GM19043 (cell line): Measurements from ENCODE around the gene CLPSL1.

Experiments
- ATAC-seq: cut with Tn5 transposase; IDR thresholded peaks from one replicate; pipeline ENCODE4 v1.9.1; 2021; ENCODE audit warnings: low read depth; ENCODE audit not compliant: unreplicated experiment

Gene CLPSL1

DNA sequence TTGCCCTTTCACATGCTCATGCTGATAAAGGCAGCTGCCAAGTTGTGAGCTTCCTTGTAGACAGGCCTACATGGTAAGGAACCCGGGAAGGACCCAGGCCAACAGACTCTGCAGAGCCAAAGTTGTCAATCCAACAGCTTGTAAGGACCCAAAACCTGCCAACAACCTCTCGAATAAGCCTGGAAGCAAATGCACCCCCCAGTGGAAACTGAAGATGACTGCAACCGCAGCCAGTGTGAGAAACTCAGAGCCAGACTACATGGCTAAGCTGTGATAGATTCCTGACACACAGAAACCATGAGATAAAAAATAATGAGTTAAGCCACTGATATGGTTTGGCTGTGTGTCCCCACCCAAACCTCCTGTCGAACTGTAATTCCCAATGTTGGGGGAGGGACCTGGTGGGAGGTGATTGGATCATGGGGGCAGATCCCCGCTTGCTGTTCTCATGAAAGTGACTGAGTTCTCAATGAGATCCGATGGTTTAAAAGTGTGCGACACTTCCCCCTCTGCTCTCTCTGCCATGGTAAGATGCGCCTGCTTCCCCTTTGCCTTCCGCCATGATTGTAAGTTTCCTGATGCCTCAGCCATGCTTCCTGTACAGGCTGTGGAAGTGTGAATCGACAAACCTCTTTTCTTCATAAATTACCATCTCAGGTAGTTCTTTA is 23.2 kb upstream of the CLPSL1 start:
- ATAC-seq: no peak

DNA sequence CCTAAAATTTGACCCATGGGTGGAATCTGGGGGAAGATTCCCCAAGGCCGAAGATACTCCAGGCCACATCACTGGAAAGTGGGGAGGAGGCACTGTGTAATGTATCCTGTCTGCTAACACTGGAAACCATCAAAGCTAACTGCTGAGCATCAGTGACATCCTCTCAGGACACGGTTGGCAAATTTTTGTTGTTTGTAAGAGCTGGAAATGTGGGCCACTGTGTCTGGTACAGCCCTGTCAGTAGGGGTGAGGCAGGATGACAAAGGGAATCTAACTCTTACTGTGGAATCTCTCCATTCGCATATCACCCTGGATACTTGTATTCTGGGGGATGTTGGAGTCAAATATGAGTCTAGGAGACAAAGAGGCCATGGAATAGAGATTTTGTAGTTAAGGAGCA is 21.4 kb upstream of the CLPSL1 start:
- no peak for ATAC-seq

DNA sequence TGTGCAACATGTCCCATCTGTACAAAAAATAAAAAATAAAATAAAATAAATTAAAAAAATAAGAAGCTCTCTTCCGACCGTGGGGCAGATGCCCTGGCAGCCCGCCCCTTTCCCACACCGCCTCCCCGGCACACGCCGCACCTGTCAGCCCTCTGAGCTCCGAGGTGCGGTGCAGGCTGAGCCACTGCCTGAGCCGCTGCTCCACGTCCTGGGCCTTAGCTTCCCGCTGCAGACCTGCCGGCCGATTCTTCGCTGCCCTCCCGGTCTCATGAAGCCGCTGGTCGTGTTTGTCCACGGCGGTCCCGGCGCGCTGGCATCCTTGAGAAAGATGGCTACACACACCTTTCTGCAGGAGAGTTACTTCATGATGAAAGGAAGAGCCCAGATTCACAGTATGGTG is 15.1 kb upstream of the CLPSL1 start:
- ATAC-seq: no peak

DNA sequence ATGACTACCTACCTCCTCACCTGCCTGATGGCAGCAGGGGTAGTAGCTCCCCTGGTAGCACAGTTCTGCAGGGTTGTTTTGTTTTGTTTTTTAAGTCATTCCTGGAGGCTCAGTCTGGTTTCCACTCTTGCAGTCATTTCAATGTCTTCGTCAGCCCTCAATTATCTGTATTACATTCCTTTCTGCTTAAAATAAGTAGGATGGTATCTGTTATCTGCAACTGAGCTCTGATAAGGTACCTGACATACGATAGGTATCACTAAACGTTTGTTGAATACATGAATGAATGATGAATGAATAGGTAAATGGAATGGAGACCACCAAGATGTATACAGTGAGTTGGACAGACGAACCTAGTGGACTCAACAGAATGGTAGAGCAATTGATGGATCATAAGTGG is 11.6 kb upstream of the CLPSL1 start:
- no peak for ATAC-seq

DNA sequence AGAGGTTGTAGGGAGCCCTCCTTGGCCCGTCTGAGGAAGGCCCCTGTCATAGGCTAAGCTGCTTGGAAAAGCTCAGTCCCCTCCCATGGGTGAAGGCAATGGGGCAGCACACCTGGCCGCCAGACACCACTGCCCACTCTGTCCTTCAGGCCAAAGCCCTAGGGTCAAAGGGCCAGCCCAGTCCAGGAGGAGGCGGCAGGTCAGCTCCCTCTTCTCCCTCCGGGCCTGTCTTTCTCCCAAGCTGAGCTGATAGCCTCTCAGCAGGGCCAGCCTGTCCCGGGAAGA is 9.5 kb upstream of the CLPSL1 start:
- no peak for ATAC-seq

DNA sequence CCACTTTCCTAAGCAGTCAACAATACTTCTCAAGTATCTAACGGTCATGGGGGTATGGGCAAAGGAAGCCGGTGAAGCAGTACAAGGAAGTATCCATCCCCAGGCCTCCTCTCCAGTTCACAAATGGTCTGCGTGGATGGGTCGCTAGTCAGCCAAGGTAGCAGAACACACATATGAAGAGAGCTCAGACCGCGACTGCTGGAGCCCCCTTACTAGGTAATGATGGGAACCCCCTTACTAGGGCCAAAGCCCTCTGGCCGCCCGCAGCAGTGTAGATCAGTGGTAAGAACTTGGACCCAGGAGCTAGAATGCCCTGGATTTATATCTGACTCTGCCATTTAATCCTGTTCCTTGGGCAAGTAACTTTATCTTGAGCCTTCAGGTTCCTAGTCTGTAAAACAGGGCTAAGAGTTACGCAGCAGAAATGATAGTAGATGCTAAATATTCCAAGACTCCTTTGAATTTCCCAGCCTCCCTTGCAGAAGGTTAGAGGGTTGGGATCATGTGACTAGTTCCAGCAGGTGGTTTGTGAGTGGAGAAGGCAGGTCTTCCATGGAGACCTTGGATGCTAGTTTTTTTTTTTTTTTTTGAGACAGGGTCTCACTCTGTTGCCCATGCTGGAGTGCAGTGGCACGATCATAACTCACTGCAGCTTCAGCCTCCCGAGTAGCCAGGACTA is 6.6 kb upstream of the CLPSL1 start:
- ATAC-seq: no peak

DNA sequence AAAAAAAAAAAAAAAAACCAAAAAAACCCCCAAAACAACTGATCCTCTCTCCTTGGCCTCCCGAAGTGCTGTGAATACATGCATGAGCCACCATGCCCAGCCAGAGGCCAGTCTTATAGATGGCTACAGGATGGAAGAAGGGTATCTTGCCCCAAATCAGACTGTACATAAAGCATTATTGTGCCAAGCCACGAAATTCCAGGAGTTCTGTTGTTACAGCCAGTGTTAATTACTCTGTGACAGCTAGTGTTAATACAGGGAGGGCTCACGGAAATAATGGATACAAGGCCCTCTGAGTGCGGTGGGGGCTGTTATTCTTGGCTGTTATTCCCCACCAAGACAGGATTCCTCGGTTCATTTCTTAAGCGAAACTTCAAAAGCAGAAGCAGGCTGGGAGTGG is 5.8 kb upstream of the CLPSL1 start:
- ATAC-seq: no peak

DNA sequence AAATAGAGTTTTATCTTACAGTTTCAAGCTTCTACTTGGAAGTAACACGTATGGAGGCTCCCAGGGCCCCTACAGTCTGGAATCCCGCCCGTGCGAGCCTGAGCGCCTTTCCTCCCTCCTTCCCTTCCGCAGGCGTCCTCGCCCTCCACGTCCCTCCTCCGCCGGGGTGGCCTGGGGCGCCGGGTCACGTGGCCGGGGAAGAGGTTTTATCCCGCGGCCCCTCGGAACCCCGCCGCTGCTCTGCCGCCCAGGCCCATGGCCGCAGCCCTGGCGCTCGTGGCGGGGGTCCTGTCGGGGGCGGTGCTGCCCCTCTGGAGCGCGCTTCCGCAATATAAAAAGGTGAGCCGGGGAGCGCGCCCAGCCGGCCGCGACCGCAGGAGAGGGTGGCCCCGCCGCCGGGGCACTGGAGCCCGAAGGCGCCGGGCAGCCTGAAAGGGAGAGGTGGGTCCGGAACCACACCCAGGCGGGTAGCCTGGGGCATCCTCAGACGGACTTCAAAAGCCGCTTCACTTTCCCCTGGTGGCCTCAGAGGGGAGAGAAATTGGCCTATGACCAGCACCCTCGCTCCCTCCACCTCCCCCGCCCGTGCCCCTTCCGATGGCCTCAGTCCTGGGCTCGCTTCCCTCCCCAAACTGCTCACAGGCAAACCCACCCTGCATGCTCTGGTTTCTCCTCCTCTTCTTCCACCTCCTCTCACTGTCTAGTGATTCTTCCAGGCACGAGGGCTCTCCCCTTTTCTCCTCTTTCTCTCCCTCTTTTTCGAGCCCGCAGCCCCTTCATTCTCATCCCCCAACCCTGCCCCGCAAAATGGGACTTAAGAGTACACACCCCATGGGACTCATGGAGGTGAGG is 4.2 kb upstream of the CLPSL1 start, which contains the start of gene CLPSL2:
CLPSL2 (plus strand) TSS at position 235 of the 852 bp plus-strand sequence; CDS start at position 256, 21 bp downstream.
- ATAC-seq: no peak

DNA sequence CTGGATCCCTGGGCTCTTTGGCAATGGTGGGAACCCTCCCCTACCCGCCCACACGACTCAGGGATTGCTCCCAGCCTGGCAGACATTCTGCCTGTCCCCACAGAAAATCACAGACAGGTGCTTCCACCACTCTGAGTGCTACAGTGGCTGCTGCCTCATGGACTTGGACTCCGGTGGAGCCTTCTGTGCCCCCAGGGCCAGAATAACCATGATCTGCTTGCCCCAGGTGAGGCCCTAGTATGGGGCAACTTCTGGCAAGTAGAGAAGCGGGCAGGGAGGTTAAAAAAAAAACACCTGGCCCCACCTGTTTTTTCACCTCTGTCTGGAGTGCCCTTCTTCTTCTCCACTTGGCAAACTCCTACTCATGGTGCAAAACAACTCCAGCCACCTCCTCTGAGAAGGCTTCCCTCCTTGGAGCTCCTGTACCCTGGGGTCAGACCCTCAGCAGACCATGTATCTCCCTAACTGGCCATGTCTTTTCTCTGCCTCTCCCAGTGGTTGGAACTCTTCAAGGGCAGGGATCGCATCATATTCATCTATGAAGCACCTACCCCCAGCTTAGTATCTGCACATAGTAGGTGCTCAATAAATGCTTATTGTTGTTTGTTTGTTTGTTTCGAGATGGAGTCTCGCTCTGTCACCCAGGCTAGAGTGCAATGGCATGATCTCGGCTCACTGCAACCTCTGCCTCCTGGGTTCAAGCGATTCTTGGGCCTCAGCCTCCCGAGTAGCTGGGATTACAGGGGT is 3.3 kb upstream of the CLPSL1 start:
- ATAC-seq: no peak

DNA sequence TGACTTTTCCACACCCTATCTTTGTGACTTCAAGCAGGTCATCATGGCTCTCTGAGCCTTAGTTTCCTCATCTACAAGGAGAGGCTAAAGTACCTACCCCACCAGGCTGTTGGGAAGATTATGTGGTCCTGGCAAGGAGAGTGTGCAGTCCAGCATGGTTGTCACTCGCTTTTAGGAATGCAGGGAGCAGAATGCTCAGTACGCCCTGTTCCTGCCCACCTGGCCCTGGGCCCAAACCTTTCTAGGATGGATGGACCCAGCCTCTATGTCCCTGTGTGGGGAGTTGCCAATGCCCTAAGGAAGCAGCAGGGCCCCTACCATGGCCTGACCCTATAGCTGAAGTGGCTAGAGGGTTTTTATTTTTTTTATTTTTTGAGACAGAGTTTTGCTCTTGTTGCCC is 2.4 kb upstream of the CLPSL1 start:
- no peak for ATAC-seq

DNA sequence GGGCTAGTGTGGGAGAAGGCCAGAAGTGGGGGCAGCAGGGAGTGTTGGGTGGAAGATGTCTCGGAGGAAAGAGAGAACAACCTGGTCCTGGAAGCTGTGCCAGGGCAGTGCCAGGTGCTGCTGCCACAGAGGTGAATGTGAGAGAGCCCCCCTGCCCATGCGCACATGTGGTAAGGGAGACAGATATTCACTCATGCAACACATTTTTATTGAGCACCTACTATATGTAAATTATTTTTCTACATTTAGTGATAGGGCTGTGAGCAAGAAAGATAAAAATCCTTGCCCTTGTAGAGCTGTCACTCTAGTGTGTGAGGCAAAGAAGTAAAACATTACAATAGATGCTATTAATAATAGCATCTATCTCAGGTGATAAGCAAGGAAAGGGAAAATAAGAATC is 471 bp downstream of the CLPSL1 start:
- ATAC-seq: no peak

DNA sequence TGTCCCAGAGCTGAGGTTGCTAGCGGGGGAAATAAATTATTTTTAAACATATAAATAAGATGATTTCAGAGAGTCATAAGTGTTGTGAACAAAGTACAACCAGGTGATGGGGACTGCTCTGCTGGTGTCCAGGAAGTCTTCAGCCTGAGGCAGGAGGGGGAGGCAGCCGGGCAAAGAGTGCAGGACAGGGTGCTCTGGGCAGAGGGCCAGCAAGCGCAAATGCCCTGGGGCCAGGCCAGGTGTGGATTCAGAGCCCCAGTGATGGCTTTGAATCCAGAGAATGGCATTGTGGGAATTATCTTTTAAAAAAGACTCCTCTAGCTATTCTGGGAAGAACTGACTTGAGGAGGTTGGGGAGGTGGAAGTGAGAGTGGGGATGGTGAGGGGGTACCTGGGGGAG is 1.6 kb downstream of the CLPSL1 start:
- ATAC-seq: no peak

DNA sequence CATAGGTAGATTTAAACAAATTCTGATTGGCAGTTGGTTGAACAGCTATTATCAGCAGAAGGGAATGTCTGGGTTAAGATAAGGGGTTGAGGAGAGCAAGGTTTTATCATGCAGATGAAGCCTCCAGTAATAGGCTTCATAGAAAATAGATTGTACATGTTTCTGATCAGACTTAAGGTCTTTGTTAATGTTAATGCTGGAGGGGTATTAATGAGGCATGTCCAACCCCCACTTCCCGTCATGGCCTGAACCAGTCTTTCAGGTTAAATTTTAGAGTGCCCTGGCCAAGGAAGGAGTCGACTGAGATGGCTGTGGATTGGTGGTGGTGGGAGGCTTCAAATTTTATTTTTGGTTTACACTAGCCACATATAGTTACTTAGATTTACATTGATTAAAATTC is 3.4 kb downstream of the CLPSL1 start:
- no peak for ATAC-seq

DNA sequence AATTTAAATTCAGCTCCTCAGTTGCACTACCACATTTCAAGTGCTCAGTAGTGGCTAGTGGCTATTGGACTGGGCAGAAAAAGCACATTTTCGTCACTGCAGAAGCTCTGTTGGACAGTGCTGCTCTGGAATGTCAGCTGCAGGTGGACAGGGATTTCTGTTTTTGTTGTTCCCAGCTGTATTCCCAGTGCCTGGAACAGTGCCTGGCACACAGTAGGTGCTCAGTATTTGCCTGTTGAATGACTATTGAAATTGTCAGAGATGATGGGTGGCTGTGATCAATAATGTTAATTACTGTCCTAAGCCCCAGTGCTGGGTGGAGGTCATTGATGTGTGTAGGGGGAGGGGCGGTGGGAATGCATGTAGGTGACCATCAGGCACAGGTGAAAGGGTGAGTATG is 5.5 kb downstream of the CLPSL1 start:
- no peak for ATAC-seq

DNA sequence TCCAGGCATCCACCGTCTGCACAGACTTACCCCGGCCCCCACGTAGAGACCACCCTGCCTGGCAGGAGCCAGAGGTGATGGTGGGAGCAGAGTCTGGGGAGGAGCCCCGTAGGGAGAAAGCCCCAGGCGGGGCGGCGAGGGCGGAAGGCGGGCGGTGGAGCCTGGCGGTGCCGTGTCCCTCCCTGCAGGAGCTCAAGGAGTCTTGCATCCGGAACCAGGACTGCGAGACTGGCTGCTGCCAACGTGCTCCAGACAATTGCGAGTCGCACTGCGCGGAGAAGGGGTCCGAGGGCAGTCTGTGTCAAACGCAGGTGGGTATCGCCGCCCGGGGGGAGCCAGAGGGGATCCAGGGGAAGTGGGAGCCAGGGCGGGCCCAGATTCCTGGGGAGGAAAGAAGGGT is 6.0 kb downstream of the CLPSL1 start:
- no peak for ATAC-seq

DNA sequence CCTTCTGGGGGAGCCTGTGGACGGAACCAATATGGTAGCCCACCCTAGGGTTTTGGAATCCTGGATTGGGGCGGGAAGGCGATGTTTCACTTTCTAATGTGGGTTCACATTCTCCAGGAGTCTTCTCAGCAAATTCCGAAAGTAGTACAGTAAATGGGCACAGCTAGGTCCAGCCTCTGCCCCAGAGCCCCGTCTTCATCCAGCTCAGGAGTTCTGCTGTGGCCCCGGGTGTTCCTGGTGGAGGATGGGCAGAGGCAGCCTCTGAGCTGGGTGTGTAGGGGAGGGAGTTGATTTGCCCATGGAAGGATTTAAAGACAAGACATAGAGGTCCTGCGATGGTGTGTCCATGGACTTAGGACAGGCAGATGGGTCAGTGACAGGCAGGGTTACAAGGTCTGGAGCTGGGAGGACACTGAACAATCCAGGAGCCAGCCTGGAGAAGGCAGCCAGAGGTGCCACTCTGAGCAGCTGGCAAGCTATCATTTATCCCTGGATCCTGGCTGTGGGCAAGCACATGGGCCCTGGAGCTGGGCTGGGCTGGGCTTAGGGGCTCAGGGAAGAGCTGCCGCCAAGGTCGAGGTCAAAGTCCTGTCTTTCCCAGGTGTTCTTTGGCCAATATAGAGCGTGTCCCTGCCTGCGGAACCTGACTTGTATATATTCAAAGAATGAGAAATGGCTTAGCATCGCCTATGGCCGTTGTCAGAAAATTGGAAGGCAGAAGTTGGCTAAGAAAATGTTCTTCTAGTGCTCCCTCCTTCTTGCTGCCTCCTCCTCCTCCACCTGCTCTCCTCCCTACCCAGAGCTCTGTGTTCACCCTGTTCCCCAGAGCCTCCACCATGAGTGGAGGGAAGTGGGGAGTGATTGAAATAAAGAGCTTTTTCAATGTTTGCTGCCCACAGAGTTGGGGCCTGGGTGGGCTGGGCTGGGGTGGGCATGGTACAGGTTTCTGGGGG is 6.7 kb downstream of the CLPSL1 start:
- no peak for ATAC-seq

DNA sequence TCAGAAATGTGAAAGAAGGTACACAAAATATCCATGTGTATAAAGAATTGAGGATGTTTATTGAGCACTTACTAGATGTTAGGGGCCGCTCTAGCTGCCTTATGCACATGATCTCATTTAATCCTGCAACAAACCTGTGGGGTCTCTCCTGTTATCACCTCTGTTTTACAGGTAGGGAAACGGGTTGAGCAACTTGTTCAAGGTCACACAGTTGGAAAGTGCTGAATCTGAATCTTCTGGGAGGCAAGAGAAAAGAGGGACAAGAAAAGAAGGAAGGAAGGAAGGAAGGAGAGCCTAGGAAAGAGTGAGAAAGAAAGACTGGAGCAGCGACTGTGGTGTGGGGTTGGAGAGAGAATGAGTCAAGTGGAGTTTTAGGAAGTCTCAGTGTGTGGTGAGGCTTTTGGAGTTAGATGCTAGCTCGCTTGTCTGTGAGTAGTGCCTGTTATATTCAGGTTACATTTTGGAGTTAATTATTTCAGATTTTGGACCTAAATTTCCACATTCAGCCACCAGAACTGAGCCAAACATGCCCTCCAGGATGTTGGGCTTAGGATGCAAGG is 7.7 kb downstream of the CLPSL1 start:
- no peak for ATAC-seq

DNA sequence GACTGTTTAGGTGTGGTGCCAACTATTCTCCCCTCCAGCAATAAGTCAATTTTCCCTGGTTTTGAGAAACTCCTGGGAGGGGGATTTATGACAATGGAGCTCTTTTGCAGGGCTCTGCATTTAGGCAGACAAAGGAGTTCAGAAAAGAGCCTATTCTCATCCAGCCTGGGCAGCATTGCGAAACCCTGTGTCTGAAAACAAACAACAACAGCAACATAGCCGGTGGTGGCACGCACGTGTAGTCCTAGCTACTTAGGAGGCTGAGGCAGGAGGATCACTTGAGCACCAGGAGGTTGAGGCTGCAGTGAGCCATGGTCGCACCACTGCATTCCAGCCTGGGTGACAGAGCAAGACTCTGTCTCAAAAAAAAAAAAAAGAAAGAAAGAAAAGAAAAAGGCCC is 9.9 kb downstream of the CLPSL1 start:
- no peak for ATAC-seq

DNA sequence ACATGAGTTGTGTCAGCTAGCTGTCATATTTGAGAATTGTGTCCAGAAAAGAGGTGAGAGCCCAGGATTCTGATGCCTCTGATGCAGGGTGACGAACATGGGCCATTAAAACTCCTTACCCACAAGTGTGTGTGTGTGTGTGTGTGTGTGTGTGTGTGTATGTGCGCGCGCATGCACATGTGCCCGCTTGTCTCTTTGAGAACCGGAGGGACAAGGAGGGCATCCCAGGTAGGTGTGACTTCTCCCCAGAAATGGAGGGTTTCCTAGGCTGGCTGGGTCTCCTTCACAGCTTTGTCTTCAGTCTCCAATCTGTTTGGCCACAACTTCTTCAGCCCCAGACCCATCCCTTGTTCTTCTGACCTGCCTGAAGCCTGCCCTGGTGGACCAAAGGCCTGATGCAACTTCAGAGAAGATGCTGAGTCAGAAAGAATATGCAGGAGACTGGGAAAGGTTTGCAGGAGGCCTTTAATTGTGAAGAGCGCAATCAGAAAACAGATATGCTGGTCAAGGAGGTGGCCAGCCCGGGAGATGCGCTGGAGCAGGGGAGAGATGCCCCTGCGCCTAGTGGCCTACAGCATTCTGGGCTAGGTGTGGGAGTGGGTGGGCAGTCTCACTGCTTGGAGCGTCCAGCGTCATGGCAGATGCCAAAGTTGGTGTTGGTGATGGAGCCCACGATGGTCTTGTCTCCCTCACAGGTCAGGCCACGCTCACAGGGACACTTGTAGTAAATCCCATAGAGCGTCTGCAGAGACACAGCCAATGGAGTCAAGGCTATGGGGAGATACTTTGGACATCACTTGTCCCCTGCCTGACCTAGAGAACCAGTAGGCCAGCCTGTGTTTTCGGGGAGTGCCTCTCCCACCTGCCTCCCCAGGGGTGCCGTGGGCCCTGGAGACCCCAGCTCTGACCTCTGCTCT is 14.0 kb downstream of the CLPSL1 start:
- ATAC-seq: no peak
